Measurements from ENCODE around the gene USP2. TPM values are rescaled to one million over a fixed set of nuclear protein-coding genes. Genes with fewer than 3 reads are reported as not detected.

USP2 gene
- total RNA-seq, 1 experiment from 2014 or later, result 5.7 TPM

- peaks cover 25% of the 10 kb centered on the region for H3K23me2 ChIP-seq (ENCODE audit: insufficient read length, low read depth, low read length, poor library complexity, severe bottlenecking)
- WGBS (ENCODE audit: extremely low coverage, insufficient read length, low lambda C conversion rate), result no CpG with 5 or more reads among the region's 60 CpGs
- peak overlapping the region; percentile 72 for H3K4me2 ChIP-seq (ENCODE audit: insufficient read depth, insufficient read length, low read length)
- no peak overlapping the region for H4K91ac ChIP-seq (ENCODE audit: insufficient read length, low read depth, low read length)
- no peak overlapping the region for H3K9ac ChIP-seq (ENCODE audit: extremely low read depth, insufficient read length, low read length)
- H3K23ac ChIP-seq (ENCODE audit: insufficient read length, low read depth, low read length), result no peak overlapping the region
- H2BK5ac ChIP-seq (ENCODE audit: insufficient read length, low read length), result no peak overlapping the region
- Mint-ChIP-seq H3K27ac (peak overlapping the region; percentile 81 to 94 (median 85); a peak in 2 of 7 replicates), H3K36me3 (ENCODE audit: insufficient read depth in 1 of 3, low read depth in 3 of 3) (no peaks in the 10 kb centered on the region), H3K4me1 (peaks cover 41 to 43% of the 10 kb centered on the region in 2 experiments), H3K9me3 (no peaks in the 10 kb centered on the region; a peak in 1 of 5 replicates), H3K4me3 (peak overlapping the region; percentile 67 to 77), H3K27me3 (ENCODE audit: low read depth) (peaks cover 19% of the 10 kb centered on the region)
- H2BK15ac ChIP-seq (ENCODE audit: low read depth, low read length), result no peak overlapping the region
- H2AK5ac ChIP-seq (ENCODE audit: insufficient read length, low read length), result no peak overlapping the region
- H4K20me1 ChIP-seq (ENCODE audit: control insufficient read depth, insufficient read depth, insufficient read length), result no peaks in the 10 kb centered on the region
- peak overlapping the region; percentile 79 for H3K18ac ChIP-seq (ENCODE audit: insufficient read length, low read depth, low read length)
- H3K56ac ChIP-seq (ENCODE audit: insufficient read length, low read depth, low read length), result no peak overlapping the region
- H3K4me1 ChIP-seq (ENCODE audit: insufficient read depth, low read length), result peaks cover 15% of the 10 kb centered on the region; the same call in 1 of the 2 replicates
- no peak overlapping the region for H2BK20ac ChIP-seq (ENCODE audit: low read depth, low read length, poor library complexity, severe bottlenecking)
- H2BK12ac ChIP-seq (ENCODE audit: insufficient read length, low read depth, low read length), result no peak overlapping the region
- no peak overlapping the region for H4K8ac ChIP-seq (replicated peaks; ENCODE audit: insufficient read length, low read depth, low read length)
- H3K27ac ChIP-seq (ENCODE audit: insufficient read length, low read depth, low read length), result no peak overlapping the region
- peaks cover 5% of the 10 kb centered on the region; the same call in 1 of the 2 replicates for H3K27me3 ChIP-seq (ENCODE audit: insufficient read depth, low read length)
- H3T11ph ChIP-seq (ENCODE audit: low read length), result no peak overlapping the region
- H4K5ac ChIP-seq (ENCODE audit: insufficient read length, low read depth, low read length), result no peak overlapping the region
- no peak overlapping the region for H3K4ac ChIP-seq (ENCODE audit: low read depth, low read length)
- no peaks in the 10 kb centered on the region for H3K79me1 ChIP-seq (ENCODE audit: insufficient read depth, low read depth, low read length, poor library complexity, severe bottlenecking)
- H2AFZ ChIP-seq (ENCODE audit: low read length), result no peak overlapping the region
- H3K9me3 ChIP-seq (ENCODE audit: control insufficient read depth, low read depth, low read length), result no peaks in the 10 kb centered on the region
- TF ChIP-seq CTCF (conservative IDR thresholded peaks at IDR 0.05), result no peak
- peak overlapping the region; percentile 71 for H3K14ac ChIP-seq (ENCODE audit: insufficient read depth, low read length)
- no peak overlapping the region for H2BK120ac ChIP-seq (ENCODE audit: low read depth, low read length, poor library complexity, severe bottlenecking)
- DNase-seq, result peak; percentile 70
- no peaks in the 10 kb centered on the region for H3K79me2 ChIP-seq (ENCODE audit: insufficient read depth, low read length)
Observed at GRCh38 chr11:119320776-119321524, 60.5 kb downstream of the USP2 start.
